Testis (tissue), 2 donors: Measurements from ENCODE around the gene TCEA2.

Source experiments
- CTCF ChIP-seq, 3 experiments: fragments of 450-650 bp in 2 of 3; fragments of 200-600 bp in 1 of 3; sonication (generic) in 1 of 3; IDR thresholded peaks; one replicate each; pipeline ENCODE4 v1.5.1; 2016 to 2019; ENCODE audit warnings: antibody characterized with exemption in 3 of 3, mild to moderate bottlenecking in 2 of 3, moderate library complexity in 1 of 3
- POLR2A ChIP-seq: fragments of 450-650 bp; IDR thresholded peaks from one replicate; pipeline ENCODE4 v1.6.1; 2017; ENCODE audit warnings: antibody characterized with exemption, mild to moderate bottlenecking, moderate library complexity

GRCh38 chr20:64074963-64075362 lies 12.0 kb downstream of the TCEA2 start:
- TF ChIP-seq CTCF (IDR thresholded peaks at IDR 0.05), result no peak
- no peak for TF ChIP-seq POLR2A
